NCI-H2196 (cell line): ENCODE data around the gene LYSMD1.

Experiments used
- DNase-seq: peaks from one replicate; lab custom pipeline; 2025; ENCODE audit not compliant: unreplicated experiment; lab: John Stamatoyannopoulos, UW

LYSMD1 gene

GRCh38 chr1:151175863-151176262 lies 10.2 kb upstream of the LYSMD1 start, which contains the start of gene TMOD4:
TSS of gene TMOD4 (minus strand) at chr1:151175981. CDS start at chr1:151174875, 1,106 bp downstream.
- peak; percentile 11 for DNase-seq

DNA sequence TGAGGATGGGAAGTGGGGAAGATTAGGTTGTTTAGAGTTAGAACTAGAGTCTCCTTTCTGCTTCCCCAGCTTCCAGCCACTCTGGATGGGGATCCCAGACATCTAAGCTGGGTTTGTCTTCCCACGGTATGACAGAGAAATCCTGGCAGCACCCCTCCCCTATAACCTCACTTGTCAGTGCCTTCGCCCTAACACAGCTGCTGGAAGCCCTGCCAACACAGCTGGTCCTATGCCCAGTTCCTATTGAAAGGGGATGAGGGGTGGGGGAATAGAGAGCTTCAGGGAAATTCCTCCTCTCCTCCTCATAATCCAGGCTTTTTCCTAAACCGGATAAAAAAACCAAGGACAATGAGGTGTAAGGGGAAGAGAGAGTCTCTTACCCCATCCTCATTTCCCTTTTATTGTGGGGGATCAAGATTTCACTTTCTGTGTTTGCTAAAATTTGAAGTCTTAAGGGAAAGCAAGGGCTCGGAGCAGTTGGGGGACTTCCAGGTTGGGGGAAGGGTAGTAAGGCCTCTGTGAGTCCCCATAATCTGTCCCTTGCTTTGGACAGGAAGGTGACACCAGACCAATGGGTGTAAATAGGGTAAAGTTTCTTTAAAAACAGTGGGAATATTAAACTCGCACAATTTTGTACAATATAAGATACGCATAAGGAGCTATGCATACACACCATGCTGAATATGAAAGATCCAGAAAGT lies 9.5 kb upstream of the LYSMD1 start:
- DNase-seq: no peak

DNA sequence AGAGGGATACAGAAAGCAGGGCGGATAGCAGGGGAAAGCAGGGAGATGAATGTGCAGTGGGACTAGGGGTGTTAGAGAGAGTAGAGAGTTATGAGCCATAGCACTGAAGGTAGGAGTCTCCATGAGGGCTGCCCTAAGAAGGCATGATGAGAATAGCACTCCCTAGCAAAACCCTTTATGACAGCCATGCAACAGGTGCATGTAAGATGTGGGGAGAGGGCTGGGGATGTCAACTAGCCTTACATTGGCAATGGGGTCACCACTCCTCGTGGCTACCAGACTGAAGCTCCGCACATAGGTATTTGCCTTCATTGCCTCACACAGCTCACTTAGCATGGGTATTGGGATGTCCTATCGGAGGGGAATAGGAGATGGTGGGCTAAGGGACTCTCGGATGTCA lies 5.5 kb upstream of the LYSMD1 start:
- DNase-seq: no peak

GRCh38 chr1:151167116-151167515 lies 1.4 kb upstream of the LYSMD1 start:
- no peak for DNase-seq

GRCh38 chr1:151166505-151166956 lies 829 bp upstream of the LYSMD1 start:
- DNase-seq: no peak

DNA sequence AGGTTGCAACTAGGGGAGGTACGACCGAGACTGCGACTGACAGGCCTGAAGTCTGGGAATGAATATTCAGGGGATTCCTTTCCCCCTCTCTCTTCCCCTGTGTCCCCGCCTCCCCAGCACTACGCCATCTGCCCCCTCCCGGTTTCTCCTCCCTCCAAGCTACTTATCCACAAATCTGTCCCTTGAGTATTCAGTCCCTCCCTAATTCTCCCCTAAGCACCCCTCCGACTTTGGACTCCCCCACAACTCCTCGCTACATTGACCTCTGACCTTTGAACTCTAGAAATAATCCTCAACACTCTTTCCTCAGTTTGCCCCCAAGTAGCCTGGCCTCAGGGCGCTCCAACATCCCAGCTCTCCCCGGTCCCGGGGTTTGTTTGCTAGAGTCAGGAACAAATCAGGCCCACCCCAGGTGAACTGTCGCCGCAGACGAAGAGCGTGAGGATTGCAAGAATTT lies 393 bp downstream of the LYSMD1 start:
- DNase-seq: no peak

- DNase-seq: no peak
Measured at GRCh38 chr1:151164732-151165280, 896 bp downstream of the LYSMD1 start.

GRCh38 chr1:151159373-151159772 lies 6.3 kb downstream of the LYSMD1 start:
- DNase-seq: no peak

DNA sequence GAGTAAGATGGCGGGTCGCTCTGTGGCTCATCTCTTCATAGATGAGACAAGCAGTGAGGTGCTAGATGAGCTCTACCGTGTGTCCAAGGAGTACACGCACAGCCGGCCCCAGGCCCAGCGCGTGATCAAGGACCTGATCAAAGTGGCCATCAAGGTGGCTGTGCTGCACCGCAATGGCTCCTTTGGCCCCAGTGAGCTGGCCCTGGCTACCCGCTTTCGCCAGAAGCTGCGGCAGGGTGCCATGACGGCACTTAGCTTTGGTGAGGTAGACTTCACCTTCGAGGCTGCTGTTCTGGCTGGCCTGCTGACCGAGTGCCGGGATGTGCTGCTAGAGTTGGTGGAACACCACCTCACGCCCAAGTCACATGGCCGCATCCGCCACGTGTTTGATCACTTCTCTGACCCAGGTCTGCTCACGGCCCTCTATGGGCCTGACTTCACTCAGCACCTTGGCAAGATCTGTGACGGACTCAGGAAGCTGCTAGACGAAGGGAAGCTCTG lies 6.9 kb downstream of the LYSMD1 start:
- no peak for DNase-seq

DNA sequence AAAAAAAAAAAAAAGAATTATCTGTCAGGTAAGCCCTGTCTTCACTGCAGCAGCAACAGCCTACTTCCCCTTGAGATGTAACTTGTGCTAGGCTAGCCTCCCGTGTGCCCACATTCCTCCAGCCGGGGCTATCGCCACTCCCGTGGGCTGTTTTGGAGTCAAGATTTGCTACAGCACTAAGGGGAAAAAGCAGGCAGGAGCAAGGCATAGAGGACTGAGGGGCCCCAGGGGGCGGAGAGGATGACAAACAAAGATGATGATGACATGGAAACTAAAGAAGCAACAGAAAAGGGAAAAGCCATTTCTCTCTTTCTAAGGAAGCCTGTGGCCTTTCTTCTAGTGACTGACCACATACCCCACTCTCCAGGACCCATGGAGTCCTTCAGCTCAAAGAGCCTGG lies 7.4 kb downstream of the LYSMD1 start:
- no peak for DNase-seq

DNA sequence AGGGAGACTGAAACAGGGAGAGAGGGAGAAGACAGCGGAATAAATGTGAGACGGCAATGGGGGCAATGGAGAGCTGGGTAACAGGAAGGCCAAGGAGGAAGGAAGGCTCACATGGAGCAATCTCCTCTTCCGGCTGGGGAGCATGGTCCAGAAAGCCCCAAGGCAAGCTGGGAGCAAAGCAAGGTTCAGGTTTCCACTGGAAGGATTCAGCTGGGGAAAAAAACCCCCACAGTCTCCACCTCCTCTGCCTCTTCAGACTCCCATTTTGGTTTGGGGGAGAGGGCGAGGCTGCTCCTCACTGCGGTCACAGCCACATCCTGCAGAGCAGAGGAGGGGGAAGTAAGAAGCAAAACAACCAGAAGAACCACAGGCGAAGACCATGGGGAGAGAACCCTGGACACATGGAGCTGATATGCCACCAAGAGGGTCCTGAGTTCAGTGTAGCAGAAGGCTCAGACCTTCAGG lies 8.6 kb downstream of the LYSMD1 start:
- DNase-seq: no peak

GRCh38 chr1:151156515-151156819 lies 9.2 kb downstream of the LYSMD1 start, which contains the start of gene TNFAIP8L2:
TSS of gene TNFAIP8L2 (plus strand) at chr1:151156649. CDS start at chr1:151158698, 2,049 bp downstream.
- DNase-seq: no peak

- no peak for DNase-seq
Measured at GRCh38 chr1:151147665-151148064, 18.0 kb downstream of the LYSMD1 start.

DNA sequence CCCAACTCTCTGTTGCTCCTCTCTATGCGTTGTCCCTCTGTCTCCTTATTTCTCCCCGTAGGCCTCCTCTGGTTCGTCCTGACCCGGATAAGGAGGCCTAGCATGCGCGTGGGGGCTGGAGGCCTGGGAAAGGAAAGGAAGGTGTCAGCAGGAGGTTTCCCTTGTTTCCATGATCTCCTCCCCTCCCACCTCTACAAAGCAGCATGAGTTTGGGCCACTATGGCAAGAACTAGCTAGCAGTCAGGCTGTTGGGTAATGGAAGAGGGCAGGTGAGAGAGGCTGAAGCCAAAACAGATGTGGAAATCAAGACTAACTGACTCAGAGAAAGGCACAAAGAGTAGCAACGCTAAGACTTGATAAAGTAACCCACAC lies 18.6 kb downstream of the LYSMD1 start:
- DNase-seq: no peak

GRCh38 chr1:151146412-151147131 lies 19.1 kb downstream of the LYSMD1 start, which contains the start of gene SEMA6C:
TSS of gene SEMA6C (minus strand) at chr1:151146631. CDS start at chr1:151142621, 4,010 bp downstream.
- peak; percentile 92 for DNase-seq

GRCh38 chr1:151146072-151146411 lies 19.7 kb downstream of the LYSMD1 start:
- DNase-seq: no peak

- no peak for DNase-seq
Measured at GRCh38 chr1:151145304-151146071, 20.2 kb downstream of the LYSMD1 start.

- no peak for DNase-seq
Measured at GRCh38 chr1:151144474-151145303, 21.0 kb downstream of the LYSMD1 start.

DNA sequence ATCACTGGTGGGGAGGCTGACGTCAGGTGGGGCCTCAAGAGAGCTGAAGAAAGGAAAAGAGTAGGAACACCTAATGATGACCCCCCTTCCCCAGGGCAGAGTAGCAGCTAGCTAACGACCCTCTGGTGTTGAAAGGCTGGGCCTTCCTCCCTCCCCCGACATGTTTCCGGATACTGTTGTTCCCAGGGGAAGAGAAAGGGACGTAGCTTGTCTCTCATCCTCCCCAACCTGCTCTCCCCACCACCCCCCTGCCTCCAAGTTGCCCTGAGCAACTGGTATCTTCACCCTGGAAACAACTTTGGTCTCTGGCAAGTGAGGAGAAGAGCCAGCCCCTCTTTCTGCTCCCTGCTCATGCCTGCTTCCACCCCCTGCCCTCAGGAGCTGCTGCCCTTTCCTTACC lies 21.7 kb downstream of the LYSMD1 start:
- no peak for DNase-seq

DNA sequence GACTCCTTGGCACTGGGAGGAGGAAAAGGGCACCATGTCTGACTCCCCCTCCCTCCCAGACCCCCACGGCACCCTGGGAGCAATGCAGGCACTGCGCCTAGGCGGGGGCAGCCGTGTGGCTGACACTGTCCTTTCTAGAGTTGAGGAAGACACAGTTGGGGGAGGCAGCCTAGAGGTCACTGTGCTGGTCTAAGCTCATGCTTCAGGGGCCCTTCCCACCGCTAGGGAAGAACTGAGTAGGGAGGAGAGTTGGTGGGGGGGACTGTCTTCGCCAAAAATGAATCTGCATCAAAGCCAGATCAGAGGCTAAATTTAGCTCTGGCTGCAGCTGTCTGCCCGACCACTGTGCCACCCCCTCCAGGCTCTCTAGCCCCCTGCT lies 22.7 kb downstream of the LYSMD1 start:
- DNase-seq: no peak
